OCI-LY7 (cell line): Measurements from ENCODE around the gene AVL9. TPM values are rescaled to one million over a fixed set of nuclear protein-coding genes. Genes with fewer than 3 reads are reported as not detected.

ENCODE experiments used
- BruUV-seq: library from RNA; stranded (reverse); fragments of 400-500 nt; replicated peaks from 2 replicates; lab custom pipeline; 2021; lab: Mats Ljungman, UMichigan
- CTCF ChIA-PET: fragments of 300-600 bp; sonication (Branson Sonifier 250); formaldehyde crosslinking; loops from one replicate; lab custom pipeline; 2022; ENCODE audit warnings: antibody characterized with exemption; ENCODE audit not compliant: unreplicated experiment; lab: Charles Lee
- POLR2A ChIA-PET: fragments of 300-600 bp; sonication (Branson Sonifier 250); formaldehyde crosslinking; loops from one replicate; lab custom pipeline; 2022; ENCODE audit warnings: antibody characterized with exemption; lab: Charles Lee
- DNase-seq: peaks from one replicate; pipeline ENCODE4 v3.0.0-alpha.2; 2015; ENCODE audit warnings: low spot score
- H2AFZ ChIP-seq: fragments of 200-600 bp; sonication (generic), shearing (Covaris generic); 2 replicates; pipeline ENCODE4 v1.6.1; 2014; ENCODE audit warnings: mild to moderate bottlenecking, antibody characterized with exemption, low read length, moderate library complexity
- H3K27ac ChIP-seq: fragments of 200-600 bp; sonication (generic); 2 replicates; pipeline ENCODE4 v1.5.1; 2014; ENCODE audit warnings: mixed run types, low read depth, mild to moderate bottlenecking, moderate library complexity, low read length, inconsistent platforms; ENCODE audit not compliant: poor library complexity, severe bottlenecking
- H3K36me3 ChIP-seq: fragments of 200-600 bp; sonication (generic); 2 replicates; pipeline ENCODE4 v1.6.1; 2014; ENCODE audit warnings: mild to moderate bottlenecking, antibody characterized with exemption, low read length, moderate library complexity, mixed read lengths; ENCODE audit not compliant: insufficient read depth
- H3K4me1 ChIP-seq: fragments of 200-600 bp; sonication (generic); 2 replicates; pipeline ENCODE4 v1.5.1; 2014; ENCODE audit warnings: mild to moderate bottlenecking, low read length; ENCODE audit not compliant: insufficient read depth, poor library complexity, severe bottlenecking
- H3K4me2 ChIP-seq: fragments of 200-600 bp; sonication (generic); 2 replicates; pipeline ENCODE4 v1.6.1; 2014; ENCODE audit warnings: mild to moderate bottlenecking, low read length
- H3K4me3 ChIP-seq: fragments of 200-600 bp; sonication (generic); 2 replicates; pipeline ENCODE4 v1.5.1; 2014; ENCODE audit warnings: mild to moderate bottlenecking, low read depth, low read length; ENCODE audit not compliant: poor library complexity, severe bottlenecking
- H3K79me2 ChIP-seq: fragments of 200-600 bp; sonication (generic); 2 replicates; pipeline ENCODE4 v1.6.1; 2016; ENCODE audit warnings: low read depth, mild to moderate bottlenecking, low read length, moderate library complexity, mixed read lengths; ENCODE audit not compliant: insufficient read depth
- H3K9me2 ChIP-seq: fragments of 200-600 bp; sonication (generic); 2 replicates; pipeline ENCODE4 v1.6.1; 2016; ENCODE audit warnings: mild to moderate bottlenecking, low read length, mixed read lengths; ENCODE audit not compliant: insufficient read depth
- H3K9me3 ChIP-seq: fragments of 200-600 bp; sonication (generic); 2 replicates; pipeline ENCODE4 v1.6.1; 2014; ENCODE audit warnings: mild to moderate bottlenecking, mixed run types, low read length, mixed read lengths
- H4K20me1 ChIP-seq: fragments of 200-600 bp; sonication (generic); 2 replicates; pipeline ENCODE4 v1.6.1; 2014; ENCODE audit warnings: mild to moderate bottlenecking, antibody characterized with exemption, low read length, moderate library complexity, mixed read lengths; ENCODE audit not compliant: insufficient read depth
- EZH2phosphoT487 ChIP-seq: fragments of 200-600 bp; sonication (generic); IDR thresholded peaks from 2 replicates; pipeline ENCODE4 v1.6.1; 2018; ENCODE audit warnings: low read depth, borderline replicate concordance, mild to moderate bottlenecking, mixed run types, antibody characterized with exemption, low read length, moderate library complexity, mixed read lengths
- intact Hi-C: fragments of 100-400 bp; cut with micrococcal nuclease; formaldehyde crosslinking; loops from one replicate; pipeline ENCODE4 v1.10.0; 2022; ENCODE audit not compliant: unreplicated experiment
- total RNA-seq, 2 experiments: library from RNA; depleted of rRNA in 1 of 2; stranded (reverse); fragments of >200 nt in 1 of 2; shearing (Covaris generic) in 1 of 2; gene quantifications; 2 replicates each; pipeline ENCODE4 v1.2.3, GENCODE V29; 2014 to 2022
- TF ChIP-seq, protein P1 (sequence below): fragments of 200-600 bp; sonication (generic); conservative IDR thresholded peaks from 2 replicates; pipeline ENCODE4 v1.5.1; 2014; ENCODE audit warnings: mild to moderate bottlenecking, antibody characterized with exemption, low read length, moderate library complexity, mixed read lengths

The AVL9 gene
- total RNA-seq, 2 experiments from 2014 or later = 36.6 to 54.9 TPM

DNA sequence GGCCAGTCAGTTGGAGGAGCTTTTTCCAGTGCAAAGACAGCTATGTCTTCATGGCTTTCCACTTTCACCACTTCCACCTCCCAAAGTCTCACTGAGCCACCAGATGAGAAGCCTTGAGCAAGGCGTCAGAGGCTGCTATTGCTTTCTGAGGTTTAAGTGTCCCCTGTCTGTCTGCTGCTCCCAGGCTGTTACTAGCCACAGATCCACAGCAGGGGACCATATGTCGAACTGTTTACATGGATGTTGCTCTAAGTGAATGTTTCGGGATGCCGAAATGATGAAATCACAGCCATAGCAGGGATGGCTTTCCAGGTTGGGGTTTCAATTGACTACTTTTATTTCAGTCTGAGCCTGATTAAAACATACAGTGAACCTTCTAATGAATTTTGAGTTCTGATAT lies 88.5 kb downstream of the AVL9 start:
- no peak overlapping the region for H3K4me2 ChIP-seq
- H3K9me3 ChIP-seq = no peaks in the 10 kb centered on the region
- H3K27ac ChIP-seq = no peak overlapping the region
- intact Hi-C loops = no loop called here
- POLR2A ChIA-PET = no interaction called here
- TF ChIP-seq EZH2phosphoT487 = no peak
- TF ChIP-seq, protein P1, sequence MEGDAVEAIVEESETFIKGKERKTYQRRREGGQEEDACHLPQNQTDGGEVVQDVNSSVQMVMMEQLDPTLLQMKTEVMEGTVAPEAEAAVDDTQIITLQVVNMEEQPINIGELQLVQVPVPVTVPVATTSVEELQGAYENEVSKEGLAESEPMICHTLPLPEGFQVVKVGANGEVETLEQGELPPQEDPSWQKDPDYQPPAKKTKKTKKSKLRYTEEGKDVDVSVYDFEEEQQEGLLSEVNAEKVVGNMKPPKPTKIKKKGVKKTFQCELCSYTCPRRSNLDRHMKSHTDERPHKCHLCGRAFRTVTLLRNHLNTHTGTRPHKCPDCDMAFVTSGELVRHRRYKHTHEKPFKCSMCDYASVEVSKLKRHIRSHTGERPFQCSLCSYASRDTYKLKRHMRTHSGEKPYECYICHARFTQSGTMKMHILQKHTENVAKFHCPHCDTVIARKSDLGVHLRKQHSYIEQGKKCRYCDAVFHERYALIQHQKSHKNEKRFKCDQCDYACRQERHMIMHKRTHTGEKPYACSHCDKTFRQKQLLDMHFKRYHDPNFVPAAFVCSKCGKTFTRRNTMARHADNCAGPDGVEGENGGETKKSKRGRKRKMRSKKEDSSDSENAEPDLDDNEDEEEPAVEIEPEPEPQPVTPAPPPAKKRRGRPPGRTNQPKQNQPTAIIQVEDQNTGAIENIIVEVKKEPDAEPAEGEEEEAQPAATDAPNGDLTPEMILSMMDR = no peak
- DNase-seq = no peak
- no peaks in the 10 kb centered on the region for H3K4me1 ChIP-seq
- no TSS peak for BruUV-seq
- H3K36me3 ChIP-seq = peaks cover 82% of the 10 kb centered on the region
- H3K79me2 ChIP-seq = no peaks in the 10 kb centered on the region
- H2AFZ ChIP-seq = no peak overlapping the region
- H3K4me3 ChIP-seq = no peak overlapping the region
- H4K20me1 ChIP-seq = no peaks in the 10 kb centered on the region
- no peaks in the 10 kb centered on the region for H3K9me2 ChIP-seq
- CTCF ChIA-PET = no interaction called here

DNA sequence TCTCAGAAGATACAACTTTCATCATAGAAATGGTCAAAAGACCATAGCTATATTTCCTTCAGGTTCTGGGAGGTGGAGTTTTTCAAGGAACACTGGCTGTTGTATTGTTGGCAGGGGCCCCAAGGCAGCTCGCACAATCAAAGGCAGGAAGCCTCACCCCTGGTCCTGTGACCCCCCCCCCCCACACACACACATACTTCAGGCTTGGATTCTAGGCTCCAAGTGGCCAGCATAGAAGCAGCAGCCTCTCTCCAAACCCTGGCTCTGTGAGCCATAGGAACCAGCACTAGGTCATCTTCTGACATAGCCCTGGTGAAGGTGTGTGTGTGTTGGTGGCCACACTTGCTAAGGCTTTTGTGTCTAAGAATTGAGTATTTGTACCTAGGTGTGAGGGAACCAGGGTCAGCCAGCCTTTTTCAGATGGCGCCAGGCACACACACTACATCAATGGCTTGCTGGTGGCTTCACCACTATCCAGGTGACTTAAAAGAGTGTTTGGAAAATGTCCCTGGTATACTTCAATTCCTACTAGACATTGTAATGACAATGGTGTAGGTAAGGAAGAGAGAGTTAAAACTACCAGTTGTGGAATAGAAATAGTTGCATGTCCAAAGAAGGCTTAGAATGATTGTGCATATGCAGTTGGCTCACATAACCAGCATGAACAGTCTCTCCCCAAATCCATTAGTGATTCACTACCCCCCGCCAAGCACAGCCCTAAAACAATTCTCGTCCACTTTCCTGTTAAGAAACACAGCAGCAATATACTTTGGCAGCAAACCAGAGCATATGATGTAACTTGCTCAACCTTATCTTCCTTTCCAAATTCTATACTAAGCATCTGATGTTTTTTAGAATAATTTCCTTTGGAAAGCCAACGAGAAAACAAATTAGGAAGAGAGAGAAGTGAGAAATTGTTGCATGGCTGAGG lies 91.3 kb downstream of the AVL9 start:
- POLR2A ChIA-PET = no interaction called here
- intact Hi-C loops = loop anchor here (5.0 kb wide), 1 partner anchor 94 kb away; the partner anchor contains the start of gene LSM5
- CTCF ChIA-PET = no interaction called here
- DNase-seq = no peak
- H3K4me2 ChIP-seq = no peak overlapping the region
- H3K79me2 ChIP-seq = no peaks in the 10 kb centered on the region
- no TSS peak for BruUV-seq
- no peak overlapping the region for H3K27ac ChIP-seq
- H3K4me1 ChIP-seq = no peaks in the 10 kb centered on the region
- H3K9me2 ChIP-seq = no peaks in the 10 kb centered on the region
- no peaks in the 10 kb centered on the region for H3K9me3 ChIP-seq
- no peak overlapping the region for H2AFZ ChIP-seq
- H3K4me3 ChIP-seq = no peak overlapping the region
- no peaks in the 10 kb centered on the region for H4K20me1 ChIP-seq
- H3K36me3 ChIP-seq = peaks cover 68% of the 10 kb centered on the region
- TF ChIP-seq, protein P1 = no peak
- no peak for TF ChIP-seq EZH2phosphoT487

DNA sequence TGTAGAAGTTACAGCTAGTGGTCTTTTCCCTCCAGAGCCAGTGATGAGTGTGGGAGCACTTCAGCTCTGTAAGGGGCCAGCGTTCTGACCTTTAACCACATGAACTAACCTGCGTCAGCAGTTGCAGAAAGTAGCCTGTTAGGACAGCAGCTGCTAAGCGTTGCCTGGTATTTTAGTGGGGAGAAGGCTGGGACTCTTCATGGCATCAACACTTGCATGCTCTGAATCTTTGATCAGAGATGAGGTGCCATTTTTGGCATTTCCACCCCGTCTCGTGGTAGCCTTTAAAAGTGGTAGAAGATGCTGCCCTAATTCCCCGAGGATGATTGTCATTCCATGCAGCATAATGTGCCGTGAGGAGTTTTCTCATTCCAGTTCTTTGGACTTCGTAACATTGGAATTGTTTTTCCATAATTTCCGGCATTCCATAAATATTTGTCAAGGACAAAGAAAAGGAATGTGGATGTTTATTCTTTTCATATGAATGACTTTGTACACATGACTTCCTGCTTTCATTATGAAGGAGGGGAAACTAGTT lies 92.2 kb downstream of the AVL9 start:
- H3K27ac ChIP-seq = no peak overlapping the region
- H3K36me3 ChIP-seq = peaks cover 61% of the 10 kb centered on the region
- H3K9me2 ChIP-seq = no peaks in the 10 kb centered on the region
- no peak for TF ChIP-seq EZH2phosphoT487
- TF ChIP-seq, protein P1 = no peak
- H3K4me1 ChIP-seq = no peaks in the 10 kb centered on the region
- ChIA-PET POLR2A (no interaction called here), CTCF (no interaction called here)
- H3K4me3 ChIP-seq = no peak overlapping the region
- BruUV-seq = no TSS peak
- no peaks in the 10 kb centered on the region for H3K79me2 ChIP-seq
- intact Hi-C loops = loop anchor here (5.0 kb wide), 1 partner anchor 95 kb away; the partner anchor contains the start of gene LSM5
- no peak overlapping the region for H2AFZ ChIP-seq
- H4K20me1 ChIP-seq = no peaks in the 10 kb centered on the region
- no peak overlapping the region for H3K4me2 ChIP-seq
- no peaks in the 10 kb centered on the region for H3K9me3 ChIP-seq
- no peak for DNase-seq
